ENCODE results near the gene NEDD4L. TPM values are rescaled to one million over a fixed set of nuclear protein-coding genes. Genes with fewer than 3 reads are reported as not detected.

NEDD4L gene
- total RNA-seq, 1 experiment from 2014 or later, result 42.9 TPM

GRCh38 chr18:58251416-58251815 is 207.4 kb downstream of the NEDD4L start:
- POLR2A ChIA-PET, result no interaction called here
- in situ Hi-C loops (cut with HindIII; ENCODE audit: low pct_unique_long_range_greater_than_20kb, low sequenced_read_pairs), result no loop called here
- H3K27me3 ChIP-seq (ENCODE audit: control insufficient read depth, insufficient read depth, low read length), result no peaks in the 10 kb centered on the region
- ATAC-seq, result no peak
- intact Hi-C loops (cut with micrococcal nuclease; ENCODE audit: unreplicated experiment), result no loop called here
- no peak overlapping the region for H3K27ac ChIP-seq (ENCODE audit: low read length)
- H3K36me3 ChIP-seq (ENCODE audit: control insufficient read depth, insufficient read depth, low read length), result no peaks in the 10 kb centered on the region
- DNase-seq (ENCODE audit: low read depth, low spot score), result no peak
- H3K4me1 ChIP-seq (ENCODE audit: control insufficient read depth, insufficient read depth, low read length), result no peaks in the 10 kb centered on the region; the same call in 1 of the 2 replicates
- no peaks in the 10 kb centered on the region for H3K9me3 ChIP-seq (ENCODE audit: control insufficient read depth, insufficient read depth, low read depth, low read length)
- BruUV-seq (replicated peaks), result no TSS peak
- H3K4me3 ChIP-seq (ENCODE audit: low read depth in 2 of 2, low read length in 2 of 2), result no peak overlapping the region
- TF ChIP-seq SIN3A (IDR thresholded peaks at IDR 0.05; ENCODE audit: borderline replicate concordance, insufficient read depth, low read depth, low read length), result no peak
- no peak for TF ChIP-seq TCF7L2 (IDR thresholded peaks at IDR 0.05; ENCODE audit: low read depth, low read length)
- no peak for TF ChIP-seq REST (IDR thresholded peaks at IDR 0.05; ENCODE audit: insufficient read depth in 1 of 2, low read depth in 2 of 2, low read length in 1 of 2)
- TF ChIP-seq CTCF (IDR thresholded peaks at IDR 0.05), result no peak
- TF ChIP-seq POLR2AphosphoS5 (IDR thresholded peaks at IDR 0.05; ENCODE audit: low read depth, low read length), result no peak
- CTCF ChIA-PET, result no interaction called here

GRCh38 chr18:58252166-58252565 is 208.1 kb downstream of the NEDD4L start:
- TF ChIP-seq POLR2AphosphoS5 (IDR thresholded peaks at IDR 0.05; ENCODE audit: low read depth, low read length), result no peak
- TF ChIP-seq CTCF (IDR thresholded peaks at IDR 0.05), result no peak
- TF ChIP-seq TCF7L2 (IDR thresholded peaks at IDR 0.05; ENCODE audit: low read depth, low read length), result no peak
- TF ChIP-seq SIN3A (IDR thresholded peaks at IDR 0.05; ENCODE audit: borderline replicate concordance, insufficient read depth, low read depth, low read length), result no peak
- TF ChIP-seq REST (IDR thresholded peaks at IDR 0.05; ENCODE audit: insufficient read depth in 1 of 2, low read depth in 2 of 2, low read length in 1 of 2), result no peak
- Histone ChIP-seq H3K27ac (ENCODE audit: low read length) (no peak overlapping the region), H3K9me3 (ENCODE audit: control insufficient read depth, insufficient read depth, low read depth, low read length) (no peaks in the 10 kb centered on the region), H3K36me3 (ENCODE audit: control insufficient read depth, insufficient read depth, low read length) (no peaks in the 10 kb centered on the region), H3K4me3 (ENCODE audit: low read depth in 2 of 2, low read length in 2 of 2) (no peak overlapping the region), H3K4me1 (ENCODE audit: control insufficient read depth, insufficient read depth, low read length) (no peaks in the 10 kb centered on the region; the same call in 1 of the 2 replicates), H3K27me3 (ENCODE audit: control insufficient read depth, insufficient read depth, low read length) (no peaks in the 10 kb centered on the region)
- CTCF ChIA-PET, result no interaction called here
- DNase-seq (ENCODE audit: low read depth, low spot score) (no peak), ATAC-seq (no peak)
- in situ Hi-C loops (cut with HindIII; ENCODE audit: low pct_unique_long_range_greater_than_20kb, low sequenced_read_pairs) (no loop called here), intact Hi-C loops (cut with micrococcal nuclease; ENCODE audit: unreplicated experiment) (no loop called here)
- POLR2A ChIA-PET, result no interaction called here
- BruUV-seq (replicated peaks), result no TSS peak
